Endothelial cell of umbilical vein (primary cell): ENCODE data around the gene RIMBP2.

ENCODE experiments used
- EZH2 ChIP-seq: IDR thresholded peaks from 2 replicates; pipeline ENCODE4 v1.6.1; 2012; ENCODE audit warnings: borderline replicate concordance, low read depth, mild to moderate bottlenecking, moderate library complexity, low read length, inconsistent platforms; ENCODE audit not compliant: severe bottlenecking
- FOS ChIP-seq: IDR thresholded peaks from 2 replicates; pipeline ENCODE4 v1.6.1; 2011; ENCODE audit warnings: mild to moderate bottlenecking, low read length, moderate library complexity, borderline replicate concordance; ENCODE audit not compliant: insufficient read depth
- GATA2 ChIP-seq: IDR thresholded peaks from 2 replicates; pipeline ENCODE4 v1.7.0; 2011; ENCODE audit warnings: low read depth, mild to moderate bottlenecking, moderate library complexity, mixed read lengths, low read length; ENCODE audit not compliant: insufficient read length, insufficient read depth
- JUN ChIP-seq: IDR thresholded peaks from 2 replicates; pipeline ENCODE4 v1.6.1; 2011; ENCODE audit warnings: borderline replicate concordance, low read depth; ENCODE audit not compliant: insufficient read length, insufficient read depth
- MYC ChIP-seq: IDR thresholded peaks from one replicate; pipeline ENCODE4 v1.6.1; 2011; ENCODE audit warnings: mild to moderate bottlenecking, low read depth, low read length
- POLR2A ChIP-seq: IDR thresholded peaks from 2 replicates; pipeline ENCODE4 v1.6.1; 2012; ENCODE audit warnings: low read depth, mild to moderate bottlenecking, control low read depth, low read length
- POLR2AphosphoS5 ChIP-seq: IDR thresholded peaks from 2 replicates; pipeline ENCODE4 v1.6.1; 2012; ENCODE audit warnings: low read depth, mild to moderate bottlenecking, control low read depth, low read length, moderate library complexity; ENCODE audit not compliant: insufficient read depth
- TF ChIP-seq, protein P1 (sequence below), 2 donors: IDR thresholded peaks; 1 replicate in 1 of 2; 2 replicates in 1 of 2; pipeline ENCODE4 v1.5.1; 2011; ENCODE audit warnings: low read length in 2 of 2, mild to moderate bottlenecking in 2 of 2, moderate library complexity in 2 of 2, control low read depth in 1 of 2, inconsistent platforms in 1 of 2, low read depth in 1 of 2; ENCODE audit not compliant: insufficient read depth in 1 of 2; ENCODE audit errors: extremely low read depth in 1 of 2
- TF ChIP-seq, protein P2 (sequence below): IDR thresholded peaks from 2 replicates; pipeline ENCODE4 v1.6.1; 2011; ENCODE audit not compliant: insufficient read depth, insufficient read length

DNA sequence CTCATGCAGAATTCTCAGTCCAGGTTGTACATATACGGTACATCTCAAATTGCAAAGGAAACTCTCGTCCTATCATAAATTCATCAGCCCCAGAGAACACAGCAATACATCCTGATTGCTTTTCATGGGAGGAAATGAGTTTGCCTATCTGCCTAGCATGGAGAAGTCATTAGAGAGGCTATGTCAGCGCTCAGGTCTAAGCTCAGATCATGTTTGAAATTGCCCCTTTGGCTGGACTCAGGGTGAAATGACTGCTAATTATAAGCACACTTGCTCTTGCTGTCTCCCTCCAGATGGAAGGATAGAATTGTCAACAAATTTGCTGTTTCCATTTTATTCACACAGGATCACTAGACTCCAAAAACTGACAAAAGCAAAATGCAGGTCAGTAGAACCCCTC, 178.4 kb downstream of the RIMBP2 start:
- TF ChIP-seq, protein P1, sequence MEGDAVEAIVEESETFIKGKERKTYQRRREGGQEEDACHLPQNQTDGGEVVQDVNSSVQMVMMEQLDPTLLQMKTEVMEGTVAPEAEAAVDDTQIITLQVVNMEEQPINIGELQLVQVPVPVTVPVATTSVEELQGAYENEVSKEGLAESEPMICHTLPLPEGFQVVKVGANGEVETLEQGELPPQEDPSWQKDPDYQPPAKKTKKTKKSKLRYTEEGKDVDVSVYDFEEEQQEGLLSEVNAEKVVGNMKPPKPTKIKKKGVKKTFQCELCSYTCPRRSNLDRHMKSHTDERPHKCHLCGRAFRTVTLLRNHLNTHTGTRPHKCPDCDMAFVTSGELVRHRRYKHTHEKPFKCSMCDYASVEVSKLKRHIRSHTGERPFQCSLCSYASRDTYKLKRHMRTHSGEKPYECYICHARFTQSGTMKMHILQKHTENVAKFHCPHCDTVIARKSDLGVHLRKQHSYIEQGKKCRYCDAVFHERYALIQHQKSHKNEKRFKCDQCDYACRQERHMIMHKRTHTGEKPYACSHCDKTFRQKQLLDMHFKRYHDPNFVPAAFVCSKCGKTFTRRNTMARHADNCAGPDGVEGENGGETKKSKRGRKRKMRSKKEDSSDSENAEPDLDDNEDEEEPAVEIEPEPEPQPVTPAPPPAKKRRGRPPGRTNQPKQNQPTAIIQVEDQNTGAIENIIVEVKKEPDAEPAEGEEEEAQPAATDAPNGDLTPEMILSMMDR (IDR thresholded peaks at IDR 0.05; ENCODE audit: extremely low read depth in 1 of 2, insufficient read depth in 1 of 2, low read depth in 1 of 2, low read length in 2 of 2), result no peak
- TF ChIP-seq POLR2A (no peak), POLR2AphosphoS5 (no peak), EZH2 (no peak), JUN (no peak), MYC (no peak), FOS (no peak), GATA2 (no peak)
- TF ChIP-seq, protein P2, sequence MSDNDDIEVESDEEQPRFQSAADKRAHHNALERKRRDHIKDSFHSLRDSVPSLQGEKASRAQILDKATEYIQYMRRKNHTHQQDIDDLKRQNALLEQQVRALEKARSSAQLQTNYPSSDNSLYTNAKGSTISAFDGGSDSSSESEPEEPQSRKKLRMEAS, result no peak
